Measurements from ENCODE around the gene CA14. TPM values are rescaled to one million over a fixed set of nuclear protein-coding genes. Genes with fewer than 3 reads are reported as not detected.

CA14 gene
- total and polyA plus RNA-seq, 9 of the 15 experiments (the other 6 are each of a cell fraction or from before 2014, with no cell fraction given), result 0.13 to 0.57 (median 0.26) TPM; not detected in 1

- no peak for TF ChIP-seq UBTF (IDR thresholded peaks at IDR 0.05; ENCODE audit: borderline replicate concordance in 1 of 2, low read depth in 2 of 2, low read length in 2 of 2)
- no peak for TF ChIP-seq NFXL1 (CRISPR knock-in tag; IDR thresholded peaks at IDR 0.05)
- peak in 1 of 2 experiments; percentile 13; a peak in 1 of 4 replicates for TF ChIP-seq BCLAF1 (IDR thresholded peaks at IDR 0.05; ENCODE audit: borderline replicate concordance in 1 of 2, control insufficient read depth in 1 of 2, low read depth in 2 of 2, low read length in 1 of 2)
- TF ChIP-seq NONO (IDR thresholded peaks at IDR 0.05; ENCODE audit: low read depth in 2 of 2, low read length in 1 of 2), result no peak
- TF ChIP-seq ZNF253 (CRISPR knock-in tag; conservative IDR thresholded peaks at IDR 0.05), result no peak
- no peak for TF ChIP-seq BCL6 (CRISPR knock-in tag; IDR thresholded peaks at IDR 0.05)
- TF ChIP-seq NCOA1 (IDR thresholded peaks at IDR 0.05; ENCODE audit: low read depth), result no peak
- no peak for TF ChIP-seq GATA2 (CRISPR knock-in tag; IDR thresholded peaks at IDR 0.05)
- TF ChIP-seq MLX (CRISPR knock-in tag; conservative IDR thresholded peaks at IDR 0.05), result no peak; a peak in 1 of 4 replicates
- no peak for TF ChIP-seq EGR1 (conservative IDR thresholded peaks at IDR 0.05)
- no peak; the same call in 1 of the 2 replicates for TF ChIP-seq TRIM28 (IDR thresholded peaks at IDR 0.05)
- TF ChIP-seq NBN (IDR thresholded peaks at IDR 0.05; ENCODE audit: low read depth), result no peak
- TF ChIP-seq EZH2 (IDR thresholded peaks at IDR 0.05; ENCODE audit: borderline replicate concordance, low read depth, low read length), result no peak
- no peak for TF ChIP-seq ZNF583 (CRISPR knock-in tag; IDR thresholded peaks at IDR 0.05)
- TF ChIP-seq, protein P1, sequence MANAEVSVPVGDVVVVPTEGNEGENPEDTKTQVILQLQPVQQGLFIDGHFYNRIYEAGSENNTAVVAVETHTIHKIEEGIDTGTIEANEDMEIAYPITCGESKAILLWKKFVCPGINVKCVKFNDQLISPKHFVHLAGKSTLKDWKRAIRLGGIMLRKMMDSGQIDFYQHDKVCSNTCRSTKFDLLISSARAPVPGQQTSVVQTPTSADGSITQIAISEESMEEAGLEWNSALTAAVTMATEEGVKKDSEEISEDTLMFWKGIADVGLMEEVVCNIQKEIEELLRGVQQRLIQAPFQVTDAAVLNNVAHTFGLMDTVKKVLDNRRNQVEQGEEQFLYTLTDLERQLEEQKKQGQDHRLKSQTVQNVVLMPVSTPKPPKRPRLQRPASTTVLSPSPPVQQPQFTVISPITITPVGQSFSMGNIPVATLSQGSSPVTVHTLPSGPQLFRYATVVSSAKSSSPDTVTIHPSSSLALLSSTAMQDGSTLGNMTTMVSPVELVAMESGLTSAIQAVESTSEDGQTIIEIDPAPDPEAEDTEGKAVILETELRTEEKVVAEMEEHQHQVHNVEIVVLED (CRISPR knock-in tag; IDR thresholded peaks at IDR 0.05), result peak; percentile 87
Observed at GRCh38 chr1:150293433-150294253, 36.1 kb downstream of the CA14 start, which contains the start of gene MRPS21 (continued).

All from K562 (cell line).